ENCODE measurements around the gene ABCB4. TPM values are rescaled to one million over a fixed set of nuclear protein-coding genes. Genes with fewer than 3 reads are reported as not detected.

Gene ABCB4
- total and polyA plus RNA-seq, 2 donors from 2014 or later, result 2.0 TPM

- H3K4me1 ChIP-seq (ENCODE audit: control insufficient read depth in 2 of 3, insufficient read depth in 2 of 3, low read depth in 1 of 3, low read length in 3 of 3), result no peaks in the 10 kb centered on the region
- H3K27me3 ChIP-seq (ENCODE audit: control insufficient read depth, insufficient read depth, low read length), result no peaks in the 10 kb centered on the region
- no peak overlapping the region for H3K9ac ChIP-seq (ENCODE audit: low read length in 3 of 3)
- no peak for DNase-seq
- H3K27ac ChIP-seq (ENCODE audit: low read depth in 2 of 2, low read length in 2 of 2), result no peak overlapping the region
- H3K4me3 ChIP-seq (ENCODE audit: low read length in 3 of 3), result no peak overlapping the region
- no peak for TF ChIP-seq CTCF (IDR thresholded peaks at IDR 0.05; ENCODE audit: borderline replicate concordance, extremely low read depth, insufficient read depth)
- intact Hi-C loops (cut with DNase I), result no loop called here
- no peaks in the 10 kb centered on the region for H3K9me3 ChIP-seq (ENCODE audit: control insufficient read depth in 2 of 3, insufficient read depth in 1 of 3, low read length in 3 of 3)
- no peak for FAIRE-seq
- H3K36me3 ChIP-seq (ENCODE audit: control insufficient read depth in 2 of 3, insufficient read depth in 3 of 3, low read length in 3 of 3), result no peaks in the 10 kb centered on the region
Measured at GRCh38 chr7:87426160-87426559, 49.3 kb downstream of the ABCB4 start.

- intact Hi-C loops (cut with DNase I), result no loop called here
- FAIRE-seq, result no peak
Measured at GRCh38 chr7:87424075-87424474, 51.4 kb downstream of the ABCB4 start.

GRCh38 chr7:87420173-87420572 is 55.3 kb downstream of the ABCB4 start:
- Histone ChIP-seq H3K9me3 (ENCODE audit: control insufficient read depth in 2 of 3, insufficient read depth in 1 of 3, low read length in 3 of 3) (no peaks in the 10 kb centered on the region), H3K4me3 (ENCODE audit: low read length in 3 of 3) (no peak overlapping the region), H3K9ac (ENCODE audit: low read length in 3 of 3) (no peak overlapping the region), H3K36me3 (ENCODE audit: control insufficient read depth in 2 of 3, insufficient read depth in 3 of 3, low read length in 3 of 3) (no peaks in the 10 kb centered on the region), H3K4me1 (ENCODE audit: control insufficient read depth in 2 of 3, insufficient read depth in 2 of 3, low read depth in 1 of 3, low read length in 3 of 3) (no peaks in the 10 kb centered on the region), H3K27ac (ENCODE audit: low read depth in 2 of 2, low read length in 2 of 2) (no peak overlapping the region), H3K27me3 (ENCODE audit: control insufficient read depth, insufficient read depth, low read length) (no peaks in the 10 kb centered on the region)
- FAIRE-seq, result no peak
- intact Hi-C loops (cut with DNase I), result no loop called here
- no peak for TF ChIP-seq CTCF (IDR thresholded peaks at IDR 0.05; ENCODE audit: borderline replicate concordance, extremely low read depth, insufficient read depth)
- no peak for DNase-seq

More at GRCh38 chr7:87424075-87424474, 51.4 kb downstream of the ABCB4 start:
- Histone ChIP-seq H3K27me3 (ENCODE audit: control insufficient read depth, insufficient read depth, low read length) (no peaks in the 10 kb centered on the region), H3K9me3 (ENCODE audit: control insufficient read depth in 2 of 3, insufficient read depth in 1 of 3, low read length in 3 of 3) (no peaks in the 10 kb centered on the region), H3K27ac (ENCODE audit: low read depth in 2 of 2, low read length in 2 of 2) (no peak overlapping the region), H3K4me1 (ENCODE audit: control insufficient read depth in 2 of 3, insufficient read depth in 2 of 3, low read depth in 1 of 3, low read length in 3 of 3) (no peaks in the 10 kb centered on the region), H3K36me3 (ENCODE audit: control insufficient read depth in 2 of 3, insufficient read depth in 3 of 3, low read length in 3 of 3) (no peaks in the 10 kb centered on the region), H3K4me3 (ENCODE audit: low read length in 3 of 3) (no peak overlapping the region), H3K9ac (ENCODE audit: low read length in 3 of 3) (no peak overlapping the region)
- no peak for TF ChIP-seq CTCF (IDR thresholded peaks at IDR 0.05; ENCODE audit: borderline replicate concordance, extremely low read depth, insufficient read depth)
- no peak for DNase-seq
